Panc1 (cell line): ENCODE results near the gene NDOR1. TPM values are rescaled to one million over a fixed set of nuclear protein-coding genes. Genes with fewer than 3 reads are reported as not detected.

Experiments used
- ATAC-seq: fragments of 200-7000 bp; cut with Tn5 transposase; 2 replicates; pipeline ENCODE4 v1.9.1; 2020; ENCODE audit warnings: mild to moderate bottlenecking, moderate library complexity
- BruUV-seq: library from RNA; stranded (reverse); fragments of 400-500 nt; replicated peaks from 2 replicates; lab custom pipeline; 2021; lab: Mats Ljungman, UMichigan
- CTCF ChIA-PET: fragments of 300-600 bp; sonication (Branson Sonifier 250); formaldehyde crosslinking; loops from one replicate; lab custom pipeline; 2022; ENCODE audit warnings: antibody characterized with exemption; lab: Charles Lee
- POLR2A ChIA-PET: fragments of 300-600 bp; sonication (Branson Sonifier 250); formaldehyde crosslinking; loops from one replicate; lab custom pipeline; 2022; ENCODE audit warnings: antibody characterized with exemption; lab: Charles Lee
- DNase-seq: peaks from one replicate; pipeline ENCODE4 v3.0.0-alpha.2; 2010; ENCODE audit warnings: low read depth, low spot score
- H3K27ac ChIP-seq: 2 replicates; pipeline ENCODE4 v1.5.1; 2011; ENCODE audit warnings: mild to moderate bottlenecking, low read length, inconsistent platforms
- H3K27me3 ChIP-seq: fragments of 200-500 bp; sonication (Bioruptor generic); 2 replicates; pipeline ENCODE4 v1.6.0; 2014; ENCODE audit warnings: low read length, inconsistent platforms; ENCODE audit not compliant: control insufficient read depth, insufficient read depth
- H3K36me3 ChIP-seq: fragments of 200-500 bp; sonication (Bioruptor generic); 2 replicates; pipeline ENCODE4 v1.5.1; 2014; ENCODE audit warnings: inconsistent platforms, mild to moderate bottlenecking, low read length, moderate library complexity; ENCODE audit not compliant: control insufficient read depth, insufficient read depth
- H3K4me1 ChIP-seq: 2 replicates; pipeline ENCODE4 v1.5.1; 2011; ENCODE audit warnings: inconsistent platforms, mild to moderate bottlenecking, low read length, moderate library complexity; ENCODE audit not compliant: control insufficient read depth, insufficient read depth
- H3K4me3 ChIP-seq, 2 experiments: 2 replicates each; pipeline ENCODE4 v1.5.1; 2011 to 2012; ENCODE audit warnings: low read depth in 2 of 2, low read length in 2 of 2, mild to moderate bottlenecking in 2 of 2, inconsistent platforms in 1 of 2, moderate library complexity in 1 of 2
- H3K9me3 ChIP-seq: fragments of 200-500 bp; sonication (Bioruptor generic); 2 replicates; pipeline ENCODE4 v1.5.1; 2014; ENCODE audit warnings: low read depth, mild to moderate bottlenecking, inconsistent platforms, low read length, moderate library complexity; ENCODE audit not compliant: control insufficient read depth, insufficient read depth
- POLR2AphosphoS5 ChIP-seq: IDR thresholded peaks from 2 replicates; pipeline ENCODE4 v1.6.1; 2012; ENCODE audit warnings: mild to moderate bottlenecking, low read depth, low read length, moderate library complexity
- SIN3A ChIP-seq: IDR thresholded peaks from 2 replicates; pipeline ENCODE4 v1.6.1; 2012; ENCODE audit warnings: low read depth, mild to moderate bottlenecking, low read length, moderate library complexity, borderline replicate concordance; ENCODE audit not compliant: insufficient read depth
- TCF7L2 ChIP-seq: IDR thresholded peaks from 2 replicates; pipeline ENCODE4 v1.6.1; 2011; ENCODE audit warnings: mild to moderate bottlenecking, low read depth, low read length, inconsistent platforms
- in situ Hi-C: cut with HindIII; loops from 2 replicates; pipeline ENCODE4 v1.10.0; 2016; ENCODE audit warnings: low sequenced_read_pairs, low pct_unique_long_range_greater_than_20kb
- intact Hi-C: fragments of 100-400 bp; cut with micrococcal nuclease; formaldehyde crosslinking; loops from one replicate; pipeline ENCODE4 v1.10.0; 2022; ENCODE audit not compliant: unreplicated experiment
- total RNA-seq: library from RNA; stranded (reverse); gene quantifications from one replicate; pipeline ENCODE4 v1.2.1, GENCODE V29; 2021; ENCODE audit not compliant: unreplicated experiment
- TF ChIP-seq, protein P1 (sequence below), 2 experiments: IDR thresholded peaks; 2 replicates each; pipeline ENCODE4 v1.6.1; 2011 to 2012; ENCODE audit warnings: low read depth in 2 of 2, control low read depth in 1 of 2, low read length in 1 of 2, mild to moderate bottlenecking in 1 of 2, moderate library complexity in 1 of 2; ENCODE audit not compliant: insufficient read depth in 1 of 2
- TF ChIP-seq, protein P2 (sequence below): fragments of 450-650 bp; IDR thresholded peaks from 2 replicates; pipeline ENCODE4 v1.5.1; 2017; ENCODE audit warnings: mild to moderate bottlenecking

The NDOR1 gene
- total RNA-seq, 1 experiment from 2014 or later, result 15.6 TPM

DNA sequence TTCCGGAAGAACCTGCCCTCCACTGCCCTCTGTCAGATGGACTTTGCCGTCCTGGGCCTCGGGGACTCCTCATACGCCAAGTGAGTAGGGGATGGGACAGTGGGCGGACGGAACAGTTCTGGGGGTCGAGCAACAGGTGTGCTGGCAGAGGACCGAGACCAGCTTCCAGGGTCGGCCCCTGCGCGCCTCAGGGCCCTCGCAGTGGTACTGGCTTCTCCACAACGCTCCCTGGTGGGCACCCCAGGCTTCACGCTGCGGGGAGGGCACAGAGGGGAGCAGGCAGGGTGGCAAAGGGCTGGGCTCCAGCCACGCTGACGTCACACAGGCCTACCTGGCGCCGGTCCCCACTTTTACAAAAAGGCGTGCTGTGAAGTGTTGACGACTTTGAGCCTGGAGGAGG is 7.0 kb downstream of the NDOR1 start:
- BruUV-seq, result no TSS peak
- Histone ChIP-seq H3K9me3 (no peaks in the 10 kb centered on the region), H3K27ac (no peak overlapping the region), H3K4me1 (peaks cover 8% of the 10 kb centered on the region), H3K27me3 (no peaks in the 10 kb centered on the region), H3K36me3 (no peaks in the 10 kb centered on the region), H3K4me3 (no peak overlapping the region)
- DNase-seq, result no peak
- ChIA-PET POLR2A (no interaction called here), CTCF (interaction anchor here (0.5 to 0.6 kb wide), 2 partner anchors 11 to 22 kb away, joined by 3 to 10 read pairs; no protein-coding TSS in a partner anchor)
- ATAC-seq, result no peak
- TF ChIP-seq, protein P1, sequence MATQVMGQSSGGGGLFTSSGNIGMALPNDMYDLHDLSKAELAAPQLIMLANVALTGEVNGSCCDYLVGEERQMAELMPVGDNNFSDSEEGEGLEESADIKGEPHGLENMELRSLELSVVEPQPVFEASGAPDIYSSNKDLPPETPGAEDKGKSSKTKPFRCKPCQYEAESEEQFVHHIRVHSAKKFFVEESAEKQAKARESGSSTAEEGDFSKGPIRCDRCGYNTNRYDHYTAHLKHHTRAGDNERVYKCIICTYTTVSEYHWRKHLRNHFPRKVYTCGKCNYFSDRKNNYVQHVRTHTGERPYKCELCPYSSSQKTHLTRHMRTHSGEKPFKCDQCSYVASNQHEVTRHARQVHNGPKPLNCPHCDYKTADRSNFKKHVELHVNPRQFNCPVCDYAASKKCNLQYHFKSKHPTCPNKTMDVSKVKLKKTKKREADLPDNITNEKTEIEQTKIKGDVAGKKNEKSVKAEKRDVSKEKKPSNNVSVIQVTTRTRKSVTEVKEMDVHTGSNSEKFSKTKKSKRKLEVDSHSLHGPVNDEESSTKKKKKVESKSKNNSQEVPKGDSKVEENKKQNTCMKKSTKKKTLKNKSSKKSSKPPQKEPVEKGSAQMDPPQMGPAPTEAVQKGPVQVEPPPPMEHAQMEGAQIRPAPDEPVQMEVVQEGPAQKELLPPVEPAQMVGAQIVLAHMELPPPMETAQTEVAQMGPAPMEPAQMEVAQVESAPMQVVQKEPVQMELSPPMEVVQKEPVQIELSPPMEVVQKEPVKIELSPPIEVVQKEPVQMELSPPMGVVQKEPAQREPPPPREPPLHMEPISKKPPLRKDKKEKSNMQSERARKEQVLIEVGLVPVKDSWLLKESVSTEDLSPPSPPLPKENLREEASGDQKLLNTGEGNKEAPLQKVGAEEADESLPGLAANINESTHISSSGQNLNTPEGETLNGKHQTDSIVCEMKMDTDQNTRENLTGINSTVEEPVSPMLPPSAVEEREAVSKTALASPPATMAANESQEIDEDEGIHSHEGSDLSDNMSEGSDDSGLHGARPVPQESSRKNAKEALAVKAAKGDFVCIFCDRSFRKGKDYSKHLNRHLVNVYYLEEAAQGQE (IDR thresholded peaks at IDR 0.05; ENCODE audit: insufficient read depth in 1 of 2, low read depth in 2 of 2, low read length in 1 of 2), result no peak
- TF ChIP-seq POLR2AphosphoS5 (no peak), TCF7L2 (no peak), SIN3A (no peak)
- TF ChIP-seq, protein P2, sequence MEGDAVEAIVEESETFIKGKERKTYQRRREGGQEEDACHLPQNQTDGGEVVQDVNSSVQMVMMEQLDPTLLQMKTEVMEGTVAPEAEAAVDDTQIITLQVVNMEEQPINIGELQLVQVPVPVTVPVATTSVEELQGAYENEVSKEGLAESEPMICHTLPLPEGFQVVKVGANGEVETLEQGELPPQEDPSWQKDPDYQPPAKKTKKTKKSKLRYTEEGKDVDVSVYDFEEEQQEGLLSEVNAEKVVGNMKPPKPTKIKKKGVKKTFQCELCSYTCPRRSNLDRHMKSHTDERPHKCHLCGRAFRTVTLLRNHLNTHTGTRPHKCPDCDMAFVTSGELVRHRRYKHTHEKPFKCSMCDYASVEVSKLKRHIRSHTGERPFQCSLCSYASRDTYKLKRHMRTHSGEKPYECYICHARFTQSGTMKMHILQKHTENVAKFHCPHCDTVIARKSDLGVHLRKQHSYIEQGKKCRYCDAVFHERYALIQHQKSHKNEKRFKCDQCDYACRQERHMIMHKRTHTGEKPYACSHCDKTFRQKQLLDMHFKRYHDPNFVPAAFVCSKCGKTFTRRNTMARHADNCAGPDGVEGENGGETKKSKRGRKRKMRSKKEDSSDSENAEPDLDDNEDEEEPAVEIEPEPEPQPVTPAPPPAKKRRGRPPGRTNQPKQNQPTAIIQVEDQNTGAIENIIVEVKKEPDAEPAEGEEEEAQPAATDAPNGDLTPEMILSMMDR, result no peak
- in situ Hi-C loops (no loop called here), intact Hi-C loops (no loop called here)

DNA sequence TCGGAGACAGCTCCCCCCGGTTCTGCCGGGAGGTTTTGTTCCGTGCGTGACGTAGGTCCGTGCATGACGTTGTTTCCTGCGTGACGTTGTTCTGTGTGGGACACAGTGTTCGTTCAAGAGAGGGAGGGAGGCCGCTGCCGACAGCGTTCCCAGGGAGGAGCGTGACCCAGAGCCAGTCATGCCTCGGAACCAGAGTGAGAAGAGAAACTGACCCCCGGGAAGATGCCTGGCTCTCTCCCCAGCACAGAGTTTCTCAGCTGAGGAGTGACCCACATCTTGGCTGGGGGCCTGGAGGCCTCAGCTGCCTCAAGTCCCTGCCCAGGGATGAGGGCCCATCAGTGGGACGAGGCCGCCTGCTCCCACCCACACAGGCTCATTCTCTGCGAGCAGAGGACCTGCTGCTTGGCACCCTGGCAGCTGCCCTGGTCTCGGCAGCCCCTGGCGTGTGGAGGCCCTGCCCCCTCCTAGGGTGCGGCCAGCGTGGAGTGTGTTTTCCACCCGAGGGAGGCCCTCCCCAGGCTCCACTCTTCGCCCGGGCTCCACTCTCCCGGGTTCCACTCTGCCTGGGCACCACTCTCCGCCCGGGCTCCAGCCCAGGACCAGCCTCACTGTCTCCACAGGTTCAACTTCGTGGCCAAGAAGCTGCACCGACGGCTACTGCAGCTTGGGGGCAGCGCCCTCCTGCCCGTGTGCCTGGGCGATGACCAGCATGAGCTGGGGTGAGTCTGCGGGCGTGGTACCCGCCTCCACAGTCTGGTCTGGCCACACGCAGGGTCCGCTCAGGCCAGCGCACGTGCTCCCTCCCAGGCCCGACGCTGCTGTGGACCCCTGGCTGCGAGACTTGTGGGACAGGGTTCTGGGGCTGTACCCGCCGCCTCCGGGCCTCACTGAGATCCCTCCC is 7.9 kb downstream of the NDOR1 start:
- H3K36me3 ChIP-seq, result no peaks in the 10 kb centered on the region
- H3K4me1 ChIP-seq, result peaks cover 8% of the 10 kb centered on the region
- ATAC-seq (no peak), DNase-seq (no peak)
- intact Hi-C loops (no loop called here), in situ Hi-C loops (no loop called here)
- H3K4me3 ChIP-seq, result no peak overlapping the region
- no peaks in the 10 kb centered on the region for H3K27me3 ChIP-seq
- TF ChIP-seq, protein P2, result peak; percentile 69
- TF ChIP-seq, protein P1 (IDR thresholded peaks at IDR 0.05; ENCODE audit: insufficient read depth in 1 of 2, low read depth in 2 of 2, low read length in 1 of 2), result no peak
- no TSS peak for BruUV-seq
- H3K9me3 ChIP-seq, result no peaks in the 10 kb centered on the region
- ChIA-PET POLR2A (no interaction called here), CTCF (interaction anchor here (0.5 to 1.3 kb wide), 4 partner anchors 10 to 23 kb away, joined by 3 to 10 read pairs (median 4); partner anchors contain the start of gene RNF224)
- no peak overlapping the region for H3K27ac ChIP-seq
